Endothelial cell of umbilical vein (primary cell): ENCODE measurements around the gene ARHGEF28. TPM values are rescaled to one million over a fixed set of nuclear protein-coding genes. Genes with fewer than 3 reads are reported as not detected.

Experiments
- BruUV-seq: library from RNA; stranded (reverse); fragments of 400-500 nt; replicated peaks from 2 replicates; lab custom pipeline; 2021; lab: Mats Ljungman, UMichigan
- CTCF ChIA-PET: fragments of 300-600, 350-600 bp; sonication (Branson Sonifier 250); formaldehyde crosslinking; loops from one replicate; lab custom pipeline; 2021; ENCODE audit warnings: antibody characterized with exemption, inconsistent platforms; lab: Charles Lee
- POLR2A ChIA-PET: fragments of 300-600, 350-600 bp; sonication (Branson Sonifier 250); formaldehyde crosslinking; loops from one replicate; lab custom pipeline; 2021; ENCODE audit warnings: antibody characterized with exemption, inconsistent platforms; lab: Charles Lee
- DNase-seq: peaks from one replicate; pipeline ENCODE4 v3.0.0-alpha.2; 2011; ENCODE audit warnings: low read depth, low spot score
- FAIRE-seq: peaks from 2 replicates; lab custom pipeline; 2011; peaks lifted over from hg19 to GRCh38; lab: Jason Lieb, UNC
- H2AFZ ChIP-seq: 2 replicates; pipeline ENCODE4 v1.6.0; 2012; ENCODE audit warnings: low read depth, low read length, control low read depth, inconsistent platforms
- H3K27ac ChIP-seq: 2 replicates; pipeline ENCODE4 v1.5.1; 2011; ENCODE audit warnings: low read depth, mild to moderate bottlenecking, control low read depth, low read length, moderate library complexity; ENCODE audit not compliant: insufficient read depth
- H3K27me3 ChIP-seq, 2 experiments: 2 replicates each; pipeline versions ENCODE4 v1.6.0 to v1.6.1; 2011; ENCODE audit warnings: low read length in 2 of 2, mixed read lengths in 1 of 2; ENCODE audit not compliant: control insufficient read depth in 2 of 2, insufficient read depth in 2 of 2
- H3K36me3 ChIP-seq, 2 experiments: 2 replicates in 1 of 2; 3 replicates in 1 of 2; pipeline ENCODE4 v1.5.1; 2011; ENCODE audit warnings: low read length in 2 of 2, mild to moderate bottlenecking in 1 of 2, moderate library complexity in 1 of 2; ENCODE audit not compliant: control insufficient read depth in 2 of 2, insufficient read depth in 2 of 2; ENCODE audit errors: extremely low read depth in 1 of 2
- H3K4me1 ChIP-seq: 3 replicates; pipeline ENCODE4 v1.5.1; 2011; ENCODE audit warnings: mild to moderate bottlenecking, low read length; ENCODE audit not compliant: control insufficient read depth, insufficient read depth; ENCODE audit errors: extremely low read depth
- H3K4me2 ChIP-seq: 2 replicates; pipeline ENCODE4 v1.6.1; 2011; ENCODE audit warnings: low read length, control low read depth, mixed read lengths; ENCODE audit not compliant: insufficient read depth
- H3K4me3 ChIP-seq, 3 experiments: fragments of 200-600 bp in 1 of 3; sonication (generic), shearing (Covaris generic) in 1 of 3; replicated peaks in 1 of 3; 2 replicates each; pipeline ENCODE4 v1.5.1; 2011 to 2016; ENCODE audit warnings: control low read depth in 3 of 3, low read length in 3 of 3, mild to moderate bottlenecking in 2 of 3, inconsistent platforms in 1 of 3, low read depth in 1 of 3, moderate library complexity in 1 of 3; ENCODE audit not compliant: insufficient read depth in 1 of 3
- H3K79me2 ChIP-seq: 2 replicates; pipeline ENCODE4 v1.6.0; 2012; ENCODE audit warnings: low read length, inconsistent platforms; ENCODE audit not compliant: control insufficient read depth, insufficient read depth
- H3K9ac ChIP-seq: replicated peaks from 2 replicates; pipeline ENCODE3; 2011; ENCODE audit warnings: low read length, control low read depth; ENCODE audit not compliant: insufficient read depth; ENCODE audit errors: extremely low read depth
- H3K9me1 ChIP-seq: replicated peaks from 3 replicates; pipeline ENCODE4 v1.6.0; 2011; ENCODE audit warnings: mild to moderate bottlenecking, low read length; ENCODE audit not compliant: control insufficient read depth, insufficient read depth; ENCODE audit errors: extremely low read depth
- H3K9me3 ChIP-seq: replicated peaks from 2 replicates; pipeline ENCODE4 v1.5.1; 2012; ENCODE audit warnings: low read length, inconsistent platforms; ENCODE audit not compliant: control insufficient read depth, insufficient read depth
- H4K20me1 ChIP-seq: replicated peaks from 2 replicates; pipeline ENCODE3; 2011; ENCODE audit warnings: mild to moderate bottlenecking, low read length; ENCODE audit not compliant: control insufficient read depth, insufficient read depth; ENCODE audit errors: extremely low read depth
- CTCF ChIP-seq, 2 donors: IDR thresholded peaks; 1 replicate in 1 of 2; 2 replicates in 1 of 2; pipeline ENCODE4 v1.5.1; 2011; ENCODE audit warnings: low read length in 2 of 2, mild to moderate bottlenecking in 2 of 2, moderate library complexity in 2 of 2, control low read depth in 1 of 2, inconsistent platforms in 1 of 2, low read depth in 1 of 2; ENCODE audit not compliant: insufficient read depth in 1 of 2; ENCODE audit errors: extremely low read depth in 1 of 2
- GATA2 ChIP-seq: IDR thresholded peaks from 2 replicates; pipeline ENCODE4 v1.7.0; 2011; ENCODE audit warnings: low read depth, mild to moderate bottlenecking, moderate library complexity, mixed read lengths, low read length; ENCODE audit not compliant: insufficient read length, insufficient read depth
- JUN ChIP-seq: IDR thresholded peaks from 2 replicates; pipeline ENCODE4 v1.6.1; 2011; ENCODE audit warnings: borderline replicate concordance, low read depth; ENCODE audit not compliant: insufficient read length, insufficient read depth
- POLR2A ChIP-seq: IDR thresholded peaks from 2 replicates; pipeline ENCODE4 v1.6.1; 2012; ENCODE audit warnings: low read depth, mild to moderate bottlenecking, control low read depth, low read length
- POLR2AphosphoS5 ChIP-seq: IDR thresholded peaks from 2 replicates; pipeline ENCODE4 v1.6.1; 2012; ENCODE audit warnings: low read depth, mild to moderate bottlenecking, control low read depth, low read length, moderate library complexity; ENCODE audit not compliant: insufficient read depth
- dilution Hi-C: fragments of 300-500 bp; cut with MboI; formaldehyde crosslinking; loops from one replicate; pipeline ENCODE4 v1.15.0; 2019; ENCODE audit warnings: low sequenced_read_pairs; ENCODE audit not compliant: extremely low pct_ligation_motif_present
- intact Hi-C: fragments of 100-400 bp; cut with micrococcal nuclease; formaldehyde crosslinking; loops from one replicate; pipeline ENCODE4 v1.10.0; 2022
- polyA plus RNA-seq, 4 experiments: library from polyadenylated mRNA; depleted of rRNA in 3 of 4; stranded (reverse) in 3 of 4; unstranded in 1 of 4; fragments of >200 nt; gene quantifications; 2 replicates each; pipeline versions ENCODE4 v1.2.1 to v1.2.3, GENCODE V29; 2011 to 2012; ENCODE audit warnings: missing spikeins in 1 of 4
- total RNA-seq: library from RNA; stranded (reverse); gene quantifications from 2 replicates; pipeline ENCODE4 v1.2.3, GENCODE V29; 2021

ARHGEF28 gene
- total and polyA plus RNA-seq, 2 donors (not counting 3 experiments of a cell fraction or from before 2014, with no cell fraction given): 29.5 to 108 TPM

GRCh38 chr5:73733219-73733618, 107.2 kb downstream of the ARHGEF28 start:
- FAIRE-seq: no peak
- CTCF ChIA-PET: interaction anchor here (1.1 to 3.8 kb wide), 2 partner anchors 13 to 17 kb away, joined by 3 to 15 read pairs; no protein-coding TSS in a partner anchor

More at GRCh38 chr5:73733219-73733618, 107.2 kb downstream of the ARHGEF28 start:
- Histone ChIP-seq H3K4me1 (peaks cover 2% of the 10 kb centered on the region), H4K20me1 (peaks cover 10% of the 10 kb centered on the region), H3K9me3 (no peaks in the 10 kb centered on the region), H2AFZ (no peak overlapping the region), H3K79me2 (peaks cover 94% of the 10 kb centered on the region), H3K9ac (no peak overlapping the region), H3K4me3 (no peak overlapping the region), H3K27me3 (no peaks in the 10 kb centered on the region), H3K27ac (no peak overlapping the region), H3K9me1 (no peaks in the 10 kb centered on the region), H3K4me2 (no peak overlapping the region), H3K36me3 (peaks cover 0 to 4% of the 10 kb centered on the region in 2 experiments)
- dilution Hi-C loops: no loop called here
- no peak for DNase-seq
- BruUV-seq: no TSS peak
- intact Hi-C loops: no loop called here
- POLR2A ChIA-PET: no interaction called here
- no peak for TF ChIP-seq CTCF (IDR thresholded peaks at IDR 0.05; ENCODE audit: extremely low read depth in 1 of 2, insufficient read depth in 1 of 2, low read depth in 1 of 2, low read length in 2 of 2)
- no peak for TF ChIP-seq JUN
- TF ChIP-seq POLR2A: no peak
- TF ChIP-seq POLR2AphosphoS5: no peak
- TF ChIP-seq GATA2: no peak
